B cell (primary cell): Measurements from ENCODE around the gene STAT4.

Source experiments
- CTCF ChIP-seq: fragments of 200-600 bp; IDR thresholded peaks from one replicate; pipeline ENCODE4 v1.8.0; 2022; ENCODE audit warnings: antibody characterized with exemption, mild to moderate bottlenecking
- EZH2 ChIP-seq: IDR thresholded peaks from 2 replicates; pipeline ENCODE4 v1.6.1; 2012; ENCODE audit warnings: borderline replicate concordance, low read depth, mild to moderate bottlenecking, moderate library complexity, low read length; ENCODE audit not compliant: insufficient read depth, poor library complexity, severe bottlenecking

GRCh38 chr2:191176305-191176704 lies 25.5 kb upstream of the STAT4 start:
- TF ChIP-seq CTCF (no peak), EZH2 (no peak)
